ENCODE data around the gene RRBP1.

RRBP1 gene

GRCh38 chr20:17617212-17617867, 64.7 kb downstream of the RRBP1 start:
- peak; percentile 34 to 61 for DNase-seq

- DNase-seq = no peak
Measured at GRCh38 chr20:17616480-17617211, 65.4 kb downstream of the RRBP1 start.

GRCh38 chr20:17615645-17616479, 66.2 kb downstream of the RRBP1 start:
- DNase-seq = no peak

GRCh38 chr20:17614812-17615644, 67.0 kb downstream of the RRBP1 start:
- no peak for DNase-seq

DNA sequence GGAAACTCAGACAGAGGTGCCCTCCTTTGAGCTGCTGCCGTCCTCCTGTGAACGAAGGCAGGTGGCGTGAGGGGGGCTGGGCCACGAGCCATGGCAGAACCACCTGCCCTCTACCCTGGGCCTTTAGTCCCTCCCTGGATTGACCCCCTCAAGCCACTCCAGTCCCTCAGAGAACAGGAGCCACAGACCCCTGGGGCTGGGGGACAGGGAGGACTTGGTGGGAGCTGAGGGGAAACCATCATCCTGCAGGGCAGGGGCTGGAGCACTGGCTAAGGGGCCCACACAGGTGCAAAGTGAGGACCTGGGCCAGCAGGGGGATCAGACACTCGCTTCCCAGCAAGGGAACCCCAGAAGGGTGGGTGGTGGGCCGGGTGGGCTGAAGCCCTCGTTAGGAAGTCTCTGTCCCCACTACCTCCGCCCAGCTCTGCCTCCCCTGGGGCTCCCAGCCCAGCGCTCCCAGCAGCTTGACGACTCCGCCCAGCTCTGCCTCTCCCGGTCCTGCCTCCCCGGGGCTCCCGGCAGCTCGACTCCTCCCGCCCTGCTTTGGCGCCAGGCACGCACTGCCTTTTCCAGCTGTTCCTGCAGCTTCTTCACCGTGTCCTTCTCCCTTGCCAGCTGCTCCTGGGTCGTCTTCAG, 67.7 kb downstream of the RRBP1 start:
- no peak for DNase-seq

- DNase-seq = no peak
Measured at GRCh38 chr20:17613328-17614175, 68.5 kb downstream of the RRBP1 start.

GRCh38 chr20:17612992-17613327, 69.1 kb downstream of the RRBP1 start:
- DNase-seq = no peak

GRCh38 chr20:17612287-17612991, 69.6 kb downstream of the RRBP1 start:
- peak; percentile 50 to 55 for DNase-seq

- DNase-seq = no peak
Measured at GRCh38 chr20:17611540-17612286, 70.3 kb downstream of the RRBP1 start.

DNA sequence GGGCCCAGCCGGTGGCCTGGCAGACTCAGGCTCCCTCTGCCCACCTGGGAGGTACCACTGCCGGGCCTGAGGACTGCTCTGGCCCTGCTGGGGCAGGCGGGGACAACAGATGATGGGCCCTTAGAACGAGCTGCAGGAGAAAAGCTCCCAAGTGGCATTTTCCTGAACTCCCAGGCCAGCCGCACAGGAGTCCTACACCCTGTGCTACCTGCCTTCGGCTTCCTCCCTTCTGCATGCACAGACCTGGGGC, 70.8 kb downstream of the RRBP1 start:
- no peak for DNase-seq

GRCh38 chr20:17610566-17611289, 71.3 kb downstream of the RRBP1 start:
- DNase-seq = peak; percentile 67 to 80

GRCh38 chr20:17609811-17610377, 72.1 kb downstream of the RRBP1 start:
- DNase-seq = no peak

- DNase-seq = no peak
Measured at GRCh38 chr20:17608701-17609497, 73.1 kb downstream of the RRBP1 start.

DNA sequence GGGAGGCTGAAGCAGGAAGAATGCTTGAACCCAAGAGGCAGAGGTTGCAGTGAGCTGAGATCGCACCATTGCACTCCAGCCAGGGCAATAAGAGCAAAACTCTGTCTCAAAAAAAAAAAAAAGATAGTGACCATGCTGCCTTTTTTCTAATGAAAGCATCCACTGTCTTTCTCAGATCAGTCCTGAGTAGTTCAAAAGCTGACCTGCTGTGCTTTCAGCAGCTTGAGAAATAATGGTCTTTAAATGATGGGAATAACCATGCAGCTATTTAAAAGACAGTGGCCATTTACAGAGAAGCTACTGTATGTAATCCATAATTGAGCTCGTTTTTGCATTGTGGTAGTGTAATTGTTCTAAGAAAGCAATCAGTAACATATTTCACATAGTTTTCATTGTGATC, 76.0 kb downstream of the RRBP1 start:
- DNase-seq = no peak

GRCh38 chr20:17605131-17605660, 76.8 kb downstream of the RRBP1 start:
- no peak for DNase-seq

DNA sequence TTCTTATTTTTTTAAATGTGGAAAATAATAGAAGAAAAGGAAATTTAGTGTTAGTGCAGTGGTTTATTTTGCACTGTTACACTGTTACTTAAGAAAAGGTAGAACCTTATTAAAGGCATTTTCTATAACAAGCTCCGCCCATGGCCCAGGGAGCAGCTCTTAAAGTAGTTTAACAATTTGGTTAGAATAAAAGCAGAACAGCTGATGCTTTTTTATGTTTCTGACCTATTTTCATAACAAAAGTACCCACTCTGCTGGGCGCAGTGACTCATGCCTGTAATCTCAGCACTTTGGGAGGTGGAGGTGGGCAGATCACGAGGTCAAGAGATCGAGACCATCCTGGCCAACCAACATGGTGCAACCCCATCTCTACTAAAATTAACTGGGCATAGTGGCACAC, 79.5 kb downstream of the RRBP1 start:
- DNase-seq = no peak

DNA sequence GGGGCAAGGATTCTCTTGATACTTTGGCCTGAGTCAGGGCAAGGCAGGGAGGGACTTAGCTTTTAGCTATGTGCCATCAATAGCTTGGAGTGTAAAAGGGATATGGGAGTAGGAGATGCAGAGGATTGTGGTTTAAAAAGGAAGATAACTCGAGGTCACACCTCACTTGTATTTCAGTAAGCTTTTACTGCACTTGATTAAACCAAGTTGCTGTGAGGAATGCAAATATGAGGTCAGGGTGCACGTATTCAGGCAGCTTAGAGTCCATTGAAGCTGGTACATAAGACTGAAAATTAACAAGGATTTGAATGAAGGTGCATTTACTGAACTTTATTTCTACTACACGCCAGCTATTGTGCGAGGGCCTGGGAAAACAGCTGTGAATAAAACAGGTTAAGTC, 80.1 kb downstream of the RRBP1 start:
- no peak for DNase-seq

- no peak for DNase-seq
Measured at GRCh38 chr20:17598013-17598550, 84.0 kb downstream of the RRBP1 start.

Measured in CD4-positive, alpha-beta T cell treated with Interferon alpha-2 for 1 hour (primary cell).